ENCODE results near the gene MAN1A1.

- TF ChIP-seq EZH2 (IDR thresholded peaks at IDR 0.05; ENCODE audit: low read depth, unreplicated experiment) (no peak), POLR2AphosphoS5 (IDR thresholded peaks at IDR 0.05; ENCODE audit: low read depth) (no peak)
Measured at GRCh38 chr6:119278625-119279024, 70.9 kb downstream of the MAN1A1 start.
